Kidney tubule cell (primary cell): ENCODE measurements around the gene ABL1.
"Not testable (repeated sequence)": the region's sequence is repeated elsewhere in the genome, so short reads cannot be mapped to it uniquely, and the experiment has no call there.

Source experiments
- DNase-seq: peaks from one replicate; pipeline ENCODE4 v3.0.0-alpha.2; 2018; ENCODE audit warnings: low spot score

Gene ABL1

DNA sequence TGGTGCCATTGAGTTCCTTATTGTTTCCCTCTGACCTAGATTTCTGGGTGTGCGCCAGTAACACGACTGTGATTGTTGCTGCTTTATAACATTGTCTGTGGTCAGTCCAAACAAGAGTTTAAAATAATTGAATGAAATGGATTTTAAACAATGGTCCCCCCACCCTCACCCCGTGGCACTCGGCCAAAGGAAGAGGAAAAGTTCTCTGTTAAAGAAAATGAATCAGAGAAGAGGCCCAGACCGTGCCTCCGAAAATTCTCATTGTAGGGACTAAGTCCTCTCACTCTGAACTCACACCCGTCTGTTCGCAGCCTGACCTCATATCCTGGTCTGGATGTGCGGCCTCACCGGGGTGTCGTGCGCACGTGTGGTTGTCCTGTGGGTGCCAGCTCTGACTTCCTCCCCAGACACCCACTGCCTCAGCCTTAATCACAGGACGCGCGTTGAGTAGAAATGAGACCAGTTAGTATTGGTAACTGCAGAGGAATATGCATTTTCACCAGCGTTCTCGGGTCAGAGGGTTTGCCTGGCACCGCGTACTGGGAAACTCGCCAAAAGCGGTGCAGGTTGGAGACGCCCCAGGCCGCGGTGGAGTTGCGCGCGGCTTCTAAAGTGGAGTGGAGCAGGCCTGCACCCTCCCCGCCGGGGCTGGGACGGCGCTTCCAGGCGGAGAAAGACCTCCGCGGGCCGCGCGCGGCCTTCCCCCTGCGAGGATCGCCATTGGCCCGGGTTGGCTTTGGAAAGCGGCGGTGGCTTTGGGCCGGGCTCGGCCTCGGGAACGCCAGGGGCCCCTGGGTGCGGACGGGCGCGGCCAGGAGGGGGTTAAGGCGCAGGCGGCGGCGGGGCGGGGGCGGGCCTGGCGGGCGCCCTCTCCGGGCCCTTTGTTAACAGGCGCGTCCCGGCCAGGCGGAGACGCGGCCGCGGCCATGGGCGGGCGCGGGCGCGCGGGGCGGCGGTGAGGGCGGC is at the start of gene ABL1:
TSS of gene ABL1 (plus strand) at position 884 of the 966 bp plus-strand sequence. CDS start 193 bp downstream, outside the sequence.
- DNase-seq, result peak; percentile 94

- no peak for DNase-seq
Measured at GRCh38 chr9:130785940-130786508, 49.0 kb upstream of the ABL1 start.

DNA sequence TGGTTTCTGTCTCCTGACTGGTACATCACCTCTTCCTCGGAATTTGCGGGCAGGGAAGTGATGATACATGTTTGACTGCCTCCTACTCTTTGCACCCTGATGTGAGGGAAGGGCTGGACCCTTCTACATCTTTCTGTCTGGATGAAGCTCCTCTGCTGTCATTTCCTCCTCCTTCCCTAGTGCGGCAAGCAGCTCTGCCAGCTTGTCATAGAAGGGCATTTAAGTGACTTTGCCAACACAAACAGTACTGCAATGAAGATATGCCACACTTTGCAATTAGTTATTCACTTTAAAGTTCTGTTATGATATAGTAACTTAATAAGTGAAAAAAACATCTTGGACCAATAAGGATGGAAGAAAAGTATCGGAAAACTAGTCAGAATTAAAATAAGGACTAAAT is 48.5 kb upstream of the ABL1 start:
- no peak for DNase-seq

DNA sequence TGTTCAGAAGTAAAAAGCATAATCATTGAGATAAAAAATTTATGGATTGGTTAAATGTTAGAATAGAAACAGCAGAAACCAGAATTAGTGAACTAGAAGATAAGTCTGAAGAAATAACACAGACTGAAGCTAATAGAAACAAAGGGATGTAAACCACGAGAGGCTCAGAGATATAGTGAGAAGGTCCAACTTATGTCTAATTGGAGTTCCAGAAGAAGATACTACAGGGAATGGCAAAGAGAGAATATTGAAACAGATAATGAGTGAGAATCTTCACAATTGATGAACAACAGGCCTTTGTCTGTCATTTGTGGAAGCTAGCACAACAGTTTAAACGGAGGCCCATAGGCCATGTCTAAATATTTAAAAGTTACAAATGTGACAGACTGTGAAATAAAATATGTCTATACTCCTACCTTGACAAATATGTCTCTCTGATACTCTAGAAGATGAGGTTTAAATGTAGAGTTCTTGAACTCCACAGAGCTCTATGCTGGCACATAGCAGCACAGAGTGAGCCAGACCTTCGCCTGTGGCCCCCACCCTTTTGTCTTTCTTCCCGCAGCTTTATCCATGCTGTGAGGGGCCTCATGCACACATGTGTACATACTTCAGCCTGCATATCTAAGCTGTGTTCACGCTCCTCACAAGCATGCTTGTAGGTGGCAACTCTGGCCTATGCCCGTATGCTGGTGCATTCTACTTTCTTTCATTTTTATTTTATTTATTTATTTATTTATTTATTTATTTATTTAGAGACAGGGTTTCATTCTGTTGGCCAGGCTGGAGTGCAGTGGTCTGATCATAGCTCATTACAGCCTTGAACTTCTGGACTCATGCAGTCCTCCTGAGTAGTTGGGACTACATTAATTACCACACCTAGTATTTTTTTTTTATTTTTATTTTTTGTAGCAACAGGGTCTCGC is 45.0 kb upstream of the ABL1 start:
- DNase-seq, result no peak

DNA sequence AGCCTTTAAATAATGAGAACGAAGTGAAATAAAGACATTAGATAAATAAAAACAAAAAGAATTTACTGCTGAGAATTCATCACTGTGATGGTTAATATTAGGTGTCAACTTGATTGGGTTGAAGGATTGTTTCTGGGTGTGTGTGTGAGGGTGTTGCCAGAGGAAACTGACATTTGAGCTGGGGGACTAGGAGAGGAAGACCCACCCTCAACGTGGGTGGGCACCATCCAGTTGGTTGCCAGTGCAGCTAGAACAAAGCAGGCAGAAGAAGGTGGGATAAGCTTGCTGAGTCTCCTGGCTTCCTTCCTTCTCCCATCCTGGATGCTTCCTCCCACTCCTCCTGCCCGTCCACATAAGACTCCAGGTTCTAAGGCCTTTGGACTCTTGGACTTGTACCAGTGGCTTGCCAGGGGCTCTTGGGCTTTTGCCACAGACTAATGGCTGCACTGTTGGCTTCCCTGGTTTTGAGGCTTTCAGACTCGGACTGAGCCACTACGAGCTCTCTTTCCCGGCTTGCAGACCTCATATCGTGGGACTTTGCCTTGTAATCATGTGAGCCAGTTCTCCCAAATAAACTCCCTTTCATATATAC is 43.7 kb upstream of the ABL1 start:
- DNase-seq, result no peak

DNA sequence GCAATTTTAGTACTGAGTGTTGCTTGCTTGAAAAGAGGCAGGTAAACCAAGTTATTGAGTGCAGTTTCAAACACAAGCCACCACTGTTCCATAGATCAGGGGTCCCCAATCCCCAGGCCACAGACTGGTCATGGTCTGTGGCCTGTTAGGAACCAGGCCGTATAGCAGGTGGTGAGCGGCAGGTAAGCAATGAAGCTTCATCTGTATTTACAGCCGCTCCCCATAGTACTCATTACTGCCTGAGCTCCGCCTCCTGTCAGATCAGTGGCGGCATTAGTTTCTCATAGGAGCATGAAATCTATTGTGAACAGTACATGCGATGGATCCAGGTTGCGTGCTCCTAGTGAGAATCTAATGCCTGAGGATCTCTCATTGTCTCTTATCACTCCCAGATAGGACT is 41.5 kb upstream of the ABL1 start:
- no peak for DNase-seq

DNA sequence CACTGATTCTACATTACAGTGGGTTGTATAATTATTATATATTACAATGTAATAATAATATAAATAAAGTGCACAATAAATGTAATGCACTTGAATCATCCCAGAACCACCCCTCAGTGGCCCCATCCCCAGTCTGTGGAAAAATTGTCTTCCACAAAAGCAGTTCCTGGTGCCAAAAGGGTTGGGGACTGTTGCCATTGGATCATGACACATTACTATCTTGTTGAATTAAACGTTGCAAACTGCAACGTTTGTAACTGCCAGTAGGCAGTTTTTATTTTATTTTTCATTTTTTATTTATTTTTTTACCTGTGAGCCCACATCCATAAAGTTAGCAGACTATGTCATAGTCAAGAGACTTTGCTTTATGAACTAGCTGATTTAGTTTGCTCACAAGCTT is 41.0 kb upstream of the ABL1 start:
- DNase-seq, result not testable (repeated sequence)

GRCh38 chr9:130794423-130794822 is 40.6 kb upstream of the ABL1 start:
- DNase-seq, result not testable (repeated sequence)

- DNase-seq, result no peak
Measured at GRCh38 chr9:130794923-130795495, 40.0 kb upstream of the ABL1 start.

GRCh38 chr9:130803116-130803515 is 31.9 kb upstream of the ABL1 start:
- DNase-seq, result not testable (repeated sequence)

GRCh38 chr9:130805510-130806326 is 29.3 kb upstream of the ABL1 start:
- no peak for DNase-seq

GRCh38 chr9:130806327-130806716 is 28.7 kb upstream of the ABL1 start:
- DNase-seq, result no peak

GRCh38 chr9:130810609-130811136 is 24.4 kb upstream of the ABL1 start:
- DNase-seq, result no peak

DNA sequence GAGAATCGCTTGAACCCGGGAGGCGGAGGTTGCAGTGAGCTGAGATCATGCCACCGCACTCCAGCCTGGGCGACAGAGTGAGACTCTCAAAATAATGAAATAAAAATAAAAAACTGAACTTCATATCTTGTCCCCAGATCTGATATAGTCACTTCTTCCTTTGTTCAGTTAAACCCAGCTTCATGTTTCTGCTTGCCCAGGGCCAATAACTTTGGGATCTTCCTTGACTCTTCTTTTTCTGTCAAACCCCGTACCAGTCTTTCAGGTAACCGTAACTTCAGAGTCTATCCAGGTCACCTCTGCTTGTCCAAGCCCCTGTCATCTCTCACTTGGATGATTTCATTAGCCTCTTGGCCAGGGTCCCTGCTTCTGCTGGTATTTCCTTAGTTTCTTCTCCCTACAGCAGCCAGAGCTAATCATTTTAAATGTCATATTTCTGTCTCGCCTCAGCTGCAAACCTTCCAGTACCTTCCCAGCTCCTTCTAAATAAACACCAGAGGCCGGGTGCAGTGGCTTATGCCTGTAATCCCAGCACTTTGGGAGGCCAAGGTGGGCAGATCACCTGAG is 19.7 kb upstream of the ABL1 start:
- DNase-seq, result peak; percentile 18

GRCh38 chr9:130817914-130818313 is 17.1 kb upstream of the ABL1 start:
- DNase-seq, result no peak

GRCh38 chr9:130820135-130820738 is 14.8 kb upstream of the ABL1 start:
- DNase-seq, result no peak

GRCh38 chr9:130823435-130823834 is 11.6 kb upstream of the ABL1 start:
- DNase-seq, result peak; percentile 32

DNA sequence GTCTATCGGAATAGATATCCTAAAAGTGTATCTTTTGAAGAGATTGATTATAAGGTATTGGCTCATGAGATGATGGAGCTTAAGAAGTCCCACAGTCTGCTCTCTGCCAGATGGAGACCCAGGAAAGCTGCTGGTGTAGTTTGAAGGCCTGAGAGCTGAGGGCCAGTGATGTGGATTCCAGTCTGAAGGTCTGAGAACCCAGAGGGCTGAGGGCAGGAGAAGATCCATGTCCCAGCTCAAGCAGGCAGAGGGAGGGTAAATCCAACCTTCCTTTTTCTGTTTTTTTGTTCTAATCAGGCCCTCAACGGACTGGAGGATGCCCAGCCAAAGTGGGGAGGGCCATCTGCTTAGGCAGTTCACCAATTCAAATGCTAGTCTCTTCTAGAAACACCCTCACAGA is 11.0 kb upstream of the ABL1 start:
- DNase-seq, result no peak

GRCh38 chr9:130824643-130825350 is 10.3 kb upstream of the ABL1 start:
- DNase-seq, result peak; percentile 37
